Right lobe of liver (tissue), 6 donors: ENCODE data around the gene SEC14L1. TPM values are rescaled to one million over a fixed set of nuclear protein-coding genes. Genes with fewer than 3 reads are reported as not detected.

Experiments used
- ATAC-seq, 4 donors: fragments of 200-7000 bp; cut with Tn5 transposase; one replicate each; pipeline ENCODE4 v1.9.1; 2020; ENCODE audit warnings: mild to moderate bottlenecking in 4 of 4, moderate library complexity in 4 of 4
- DNase-seq, 3 donors: peaks; one replicate each; pipeline ENCODE4 v3.0.0-alpha.2; 2020
- H3K27ac ChIP-seq, 3 donors: fragments of 200-600 bp; one replicate each; pipeline ENCODE4 v1.8.0; 2022
- H3K27me3 ChIP-seq, 2 donors: fragments of 200-600 bp; one replicate each; pipeline ENCODE4 v1.8.0; 2022
- H3K36me3 ChIP-seq, 4 donors: fragments of 200-600 bp; sonication (generic) in 1 of 4; one replicate each; pipeline versions ENCODE4 v1.5.1 to v1.8.0; 2017 to 2022; ENCODE audit warnings: control low read depth in 1 of 4
- H3K4me1 ChIP-seq, 4 donors: fragments of 200-600 bp; sonication (generic) in 1 of 4; one replicate each; pipeline versions ENCODE4 v1.5.1 to v1.8.0; 2017 to 2022; ENCODE audit warnings: control low read depth in 1 of 4
- H3K4me3 ChIP-seq, 3 donors: fragments of 200-600 bp; one replicate each; pipeline ENCODE4 v1.8.0; 2022
- H3K9me3 ChIP-seq, 4 donors: fragments of 200-600 bp; sonication (generic) in 1 of 4; one replicate each; pipeline versions ENCODE4 v1.5.1 to v1.8.0; 2017 to 2022; ENCODE audit warnings: control low read depth in 1 of 4
- POLR2A ChIP-seq: fragments of 450-650 bp; IDR thresholded peaks from one replicate; pipeline ENCODE4 v1.6.1; 2017; ENCODE audit warnings: antibody characterized with exemption, mild to moderate bottlenecking
- WGBS: methylation state at CpG from one replicate; pipeline ENCODE4 v1.1.6; 2018; ENCODE audit warnings: low coverage, low lambda C conversion rate; ENCODE audit not compliant: insufficient coverage; ENCODE audit errors: missing lambda C conversion rate; 5-methylcytosine and 5-hydroxymethylcytosine counted together
- intact Hi-C, 2 donors: fragments of 100-400 bp; cut with DNase I; formaldehyde crosslinking; loops; one replicate each; pipeline versions ENCODE4 v1.11.2 to v1.14.1; 2022
- total RNA-seq, 6 experiments: library from RNA; depleted of rRNA in 2 of 6; stranded (reverse); fragments of >200 nt in 2 of 6; fragmentation: NEBNext Ultra II Directional in 3 of 6; extraction: Animal tissue kit (Norgen Biotek cat#: 25700) in 3 of 6; gene quantifications; one replicate each; pipeline versions ENCODE4 v1.1.0 to v1.2.4, GENCODE V29; 2016 to 2023
- TF ChIP-seq, protein P1 (sequence below), 4 donors: fragments of 200-600 bp in 3 of 4; fragments of 450-650 bp in 1 of 4; IDR thresholded peaks; one replicate each; pipeline versions ENCODE4 v1.5.1 to v1.8.0; 2016 to 2022; ENCODE audit warnings: antibody characterized with exemption in 4 of 4, mild to moderate bottlenecking in 2 of 4
- donor health status: DM: no; HTN: yes; CAD: no.
- donor health status: DM: no; HTN: no; CAD: no.
- donor health status: DM: no; HTN: no; CAD: no.
- donor health status: DM: no; HTN: yes; CAD: no.
- donor health status: DM: no; HTN: yes; CAD: no.

Gene SEC14L1
- total RNA-seq, 6 experiments from 2014 or later, result 21.5 to 44.4 (median 24.9) TPM

GRCh38 chr17:77193653-77194052, 52.9 kb downstream of the SEC14L1 start:
- peaks cover 6 to 45% (median 11%) of the 10 kb centered on the region in 4 donors for H3K36me3 ChIP-seq
- no peak for TF ChIP-seq POLR2A
- TF ChIP-seq, protein P1, sequence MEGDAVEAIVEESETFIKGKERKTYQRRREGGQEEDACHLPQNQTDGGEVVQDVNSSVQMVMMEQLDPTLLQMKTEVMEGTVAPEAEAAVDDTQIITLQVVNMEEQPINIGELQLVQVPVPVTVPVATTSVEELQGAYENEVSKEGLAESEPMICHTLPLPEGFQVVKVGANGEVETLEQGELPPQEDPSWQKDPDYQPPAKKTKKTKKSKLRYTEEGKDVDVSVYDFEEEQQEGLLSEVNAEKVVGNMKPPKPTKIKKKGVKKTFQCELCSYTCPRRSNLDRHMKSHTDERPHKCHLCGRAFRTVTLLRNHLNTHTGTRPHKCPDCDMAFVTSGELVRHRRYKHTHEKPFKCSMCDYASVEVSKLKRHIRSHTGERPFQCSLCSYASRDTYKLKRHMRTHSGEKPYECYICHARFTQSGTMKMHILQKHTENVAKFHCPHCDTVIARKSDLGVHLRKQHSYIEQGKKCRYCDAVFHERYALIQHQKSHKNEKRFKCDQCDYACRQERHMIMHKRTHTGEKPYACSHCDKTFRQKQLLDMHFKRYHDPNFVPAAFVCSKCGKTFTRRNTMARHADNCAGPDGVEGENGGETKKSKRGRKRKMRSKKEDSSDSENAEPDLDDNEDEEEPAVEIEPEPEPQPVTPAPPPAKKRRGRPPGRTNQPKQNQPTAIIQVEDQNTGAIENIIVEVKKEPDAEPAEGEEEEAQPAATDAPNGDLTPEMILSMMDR (IDR thresholded peaks at IDR 0.05), result no peak
- WGBS, result 74% methylated on average over 2 of the region's 3 CpGs

DNA sequence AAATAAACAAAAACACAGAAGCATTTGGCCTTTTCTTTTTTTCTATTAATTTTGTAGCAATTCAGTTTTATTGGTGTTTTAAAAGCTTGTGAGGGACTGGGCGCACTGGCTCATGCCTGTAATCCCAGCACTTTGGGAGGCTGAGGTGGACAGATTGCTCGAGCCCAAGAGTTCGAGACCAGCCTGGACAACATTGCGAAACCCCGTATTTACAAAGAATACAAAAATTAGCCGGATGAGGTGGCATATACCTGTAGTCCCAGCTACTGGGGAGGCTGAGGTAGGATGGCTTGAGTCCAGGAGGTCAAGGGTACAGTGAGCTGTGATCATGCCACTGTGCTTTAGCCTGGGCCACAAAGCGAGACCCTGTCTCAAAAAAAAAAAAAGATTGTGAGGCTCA, 53.4 kb downstream of the SEC14L1 start:
- no peak for ATAC-seq
- Histone ChIP-seq H3K36me3 (peaks cover 6 to 45% (median 11%) of the 10 kb centered on the region in 4 donors), H3K4me3 (no peak overlapping the region), H3K4me1 (no peaks in the 10 kb centered on the region), H3K9me3 (no peaks in the 10 kb centered on the region), H3K27me3 (no peaks in the 10 kb centered on the region), H3K27ac (no peak overlapping the region)
- WGBS, result 72% methylated on average over 7 of the region's 7 CpGs
- no peak for DNase-seq
- TF ChIP-seq POLR2A, result no peak
- TF ChIP-seq, protein P1 (IDR thresholded peaks at IDR 0.05), result no peak
- intact Hi-C loops, result no loop called here

More at GRCh38 chr17:77193653-77194052, 52.9 kb downstream of the SEC14L1 start:
- DNase-seq (no peak), ATAC-seq (no peak)
- H3K9me3 ChIP-seq, result no peaks in the 10 kb centered on the region
- no peak overlapping the region for H3K27ac ChIP-seq
- H3K4me1 ChIP-seq, result no peaks in the 10 kb centered on the region
- intact Hi-C loops, result no loop called here
- no peak overlapping the region for H3K4me3 ChIP-seq
- H3K27me3 ChIP-seq, result no peaks in the 10 kb centered on the region

- Histone ChIP-seq H3K27ac (no peak overlapping the region), H3K27me3 (no peaks in the 10 kb centered on the region), H3K4me1 (no peaks in the 10 kb centered on the region), H3K9me3 (no peaks in the 10 kb centered on the region), H3K36me3 (peaks cover 6 to 50% (median 20%) of the 10 kb centered on the region in 4 donors), H3K4me3 (no peak overlapping the region)
- 80% methylated on average over 5 of the region's 5 CpGs for WGBS
- ATAC-seq (no peak), DNase-seq (no peak)
- TF ChIP-seq POLR2A, result no peak
- intact Hi-C loops, result no loop called here
These were observed 55.5 kb downstream of the SEC14L1 start for GRCh38 chr17:77196251-77196650.

DNA sequence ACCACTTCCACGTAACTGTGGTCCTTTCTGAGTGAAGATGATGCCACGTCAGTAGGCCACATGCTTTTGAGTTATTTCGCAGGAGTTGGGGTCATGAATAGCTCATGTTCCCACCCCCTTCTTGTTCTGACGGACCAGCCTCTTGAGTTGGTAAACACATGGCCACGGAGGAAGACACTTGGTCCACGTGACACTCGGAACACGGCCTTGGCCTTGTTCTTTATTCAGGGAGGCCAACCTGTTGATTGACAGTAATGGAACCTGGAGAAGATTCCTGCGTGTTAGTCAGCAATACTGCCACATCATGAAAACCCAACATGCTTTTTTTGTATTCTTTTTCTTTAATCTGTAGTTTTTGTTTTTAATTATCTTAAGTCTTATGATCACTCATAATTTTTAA, 56.3 kb downstream of the SEC14L1 start:
- no peak for ATAC-seq
- Histone ChIP-seq H3K9me3 (no peaks in the 10 kb centered on the region), H3K4me3 (no peak overlapping the region), H3K4me1 (no peaks in the 10 kb centered on the region), H3K27me3 (no peaks in the 10 kb centered on the region), H3K36me3 (peaks cover 6 to 53% (median 19%) of the 10 kb centered on the region in 4 donors), H3K27ac (no peak overlapping the region)
- DNase-seq, result no peak
- WGBS, result 71% methylated on average over 9 of the region's 9 CpGs
- no peak for TF ChIP-seq POLR2A
- TF ChIP-seq, protein P1 (IDR thresholded peaks at IDR 0.05), result no peak
- intact Hi-C loops, result no loop called here

DNA sequence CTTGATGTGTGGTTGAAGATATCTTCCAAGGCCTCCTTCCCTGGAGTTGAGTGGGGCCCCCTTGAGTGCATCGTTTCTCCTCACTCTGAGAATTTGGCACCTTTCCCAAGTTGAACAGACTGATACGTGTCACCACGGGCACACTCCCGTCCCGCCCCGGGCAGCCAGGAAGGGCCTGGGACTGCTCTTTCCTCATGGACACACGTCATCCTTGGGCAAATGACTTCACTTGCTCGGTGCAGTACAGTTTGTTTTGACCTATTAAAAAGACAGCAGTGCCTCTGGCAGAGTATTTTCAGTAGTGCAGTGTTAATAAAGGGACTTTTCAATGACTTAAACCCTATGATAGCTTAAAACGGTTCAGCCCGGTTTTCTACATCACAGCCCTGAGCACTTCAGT, 59.9 kb downstream of the SEC14L1 start:
- ATAC-seq, result peak; percentile 26 to 65 (median 46)

More for the DNA sequence above, 59.9 kb downstream of the SEC14L1 start:
- no peak for TF ChIP-seq POLR2A
- TF ChIP-seq, protein P1 (IDR thresholded peaks at IDR 0.05), result no peak
- Histone ChIP-seq H3K4me1 (no peaks in the 10 kb centered on the region), H3K27ac (no peak overlapping the region), H3K9me3 (no peaks in the 10 kb centered on the region), H3K4me3 (no peak overlapping the region), H3K36me3 (peaks cover 0 to 56% (median 17%) of the 10 kb centered on the region in 4 donors), H3K27me3 (no peaks in the 10 kb centered on the region)
- 82% methylated on average over 10 of the region's 10 CpGs for WGBS
- peak in 1 of 3 donors; percentile 42 for DNase-seq
- intact Hi-C loops, result no loop called here
